Panc1 (cell line): ENCODE measurements around the gene HPGDS. TPM values are rescaled to one million over a fixed set of nuclear protein-coding genes. Genes with fewer than 3 reads are reported as not detected.

ENCODE experiments used
- ATAC-seq: fragments of 200-7000 bp; cut with Tn5 transposase; 2 replicates; pipeline ENCODE4 v1.9.1; 2020; ENCODE audit warnings: mild to moderate bottlenecking, moderate library complexity
- BruUV-seq: library from RNA; stranded (reverse); fragments of 400-500 nt; replicated peaks from 2 replicates; lab custom pipeline; 2021; lab: Mats Ljungman, UMichigan
- CTCF ChIA-PET: fragments of 300-600 bp; sonication (Branson Sonifier 250); formaldehyde crosslinking; loops from one replicate; lab custom pipeline; 2022; ENCODE audit warnings: antibody characterized with exemption; lab: Charles Lee
- POLR2A ChIA-PET: fragments of 300-600 bp; sonication (Branson Sonifier 250); formaldehyde crosslinking; loops from one replicate; lab custom pipeline; 2022; ENCODE audit warnings: antibody characterized with exemption; lab: Charles Lee
- DNase-seq: peaks from one replicate; pipeline ENCODE4 v3.0.0-alpha.2; 2010; ENCODE audit warnings: low read depth, low spot score
- H3K27ac ChIP-seq: 2 replicates; pipeline ENCODE4 v1.5.1; 2011; ENCODE audit warnings: mild to moderate bottlenecking, low read length, inconsistent platforms
- H3K27me3 ChIP-seq: fragments of 200-500 bp; sonication (Bioruptor generic); 2 replicates; pipeline ENCODE4 v1.6.0; 2014; ENCODE audit warnings: low read length, inconsistent platforms; ENCODE audit not compliant: control insufficient read depth, insufficient read depth
- H3K36me3 ChIP-seq: fragments of 200-500 bp; sonication (Bioruptor generic); 2 replicates; pipeline ENCODE4 v1.5.1; 2014; ENCODE audit warnings: inconsistent platforms, mild to moderate bottlenecking, low read length, moderate library complexity; ENCODE audit not compliant: control insufficient read depth, insufficient read depth
- H3K4me1 ChIP-seq: 2 replicates; pipeline ENCODE4 v1.5.1; 2011; ENCODE audit warnings: inconsistent platforms, mild to moderate bottlenecking, low read length, moderate library complexity; ENCODE audit not compliant: control insufficient read depth, insufficient read depth
- H3K4me3 ChIP-seq, 2 experiments: 2 replicates each; pipeline ENCODE4 v1.5.1; 2011 to 2012; ENCODE audit warnings: low read depth in 2 of 2, low read length in 2 of 2, mild to moderate bottlenecking in 2 of 2, inconsistent platforms in 1 of 2, moderate library complexity in 1 of 2
- H3K9me3 ChIP-seq: fragments of 200-500 bp; sonication (Bioruptor generic); 2 replicates; pipeline ENCODE4 v1.5.1; 2014; ENCODE audit warnings: low read depth, mild to moderate bottlenecking, inconsistent platforms, low read length, moderate library complexity; ENCODE audit not compliant: control insufficient read depth, insufficient read depth
- CTCF ChIP-seq: fragments of 450-650 bp; IDR thresholded peaks from 2 replicates; pipeline ENCODE4 v1.5.1; 2017; ENCODE audit warnings: mild to moderate bottlenecking
- POLR2AphosphoS5 ChIP-seq: IDR thresholded peaks from 2 replicates; pipeline ENCODE4 v1.6.1; 2012; ENCODE audit warnings: mild to moderate bottlenecking, low read depth, low read length, moderate library complexity
- REST ChIP-seq, 2 experiments: IDR thresholded peaks; 2 replicates each; pipeline ENCODE4 v1.6.1; 2011 to 2012; ENCODE audit warnings: low read depth in 2 of 2, control low read depth in 1 of 2, low read length in 1 of 2, mild to moderate bottlenecking in 1 of 2, moderate library complexity in 1 of 2; ENCODE audit not compliant: insufficient read depth in 1 of 2
- SIN3A ChIP-seq: IDR thresholded peaks from 2 replicates; pipeline ENCODE4 v1.6.1; 2012; ENCODE audit warnings: low read depth, mild to moderate bottlenecking, low read length, moderate library complexity, borderline replicate concordance; ENCODE audit not compliant: insufficient read depth
- TCF7L2 ChIP-seq: IDR thresholded peaks from 2 replicates; pipeline ENCODE4 v1.6.1; 2011; ENCODE audit warnings: mild to moderate bottlenecking, low read depth, low read length, inconsistent platforms
- in situ Hi-C: cut with HindIII; loops from 2 replicates; pipeline ENCODE4 v1.10.0; 2016; ENCODE audit warnings: low sequenced_read_pairs, low pct_unique_long_range_greater_than_20kb
- intact Hi-C: fragments of 100-400 bp; cut with micrococcal nuclease; formaldehyde crosslinking; loops from one replicate; pipeline ENCODE4 v1.10.0; 2022; ENCODE audit not compliant: unreplicated experiment
- total RNA-seq: library from RNA; stranded (reverse); gene quantifications from one replicate; pipeline ENCODE4 v1.2.1, GENCODE V29; 2021; ENCODE audit not compliant: unreplicated experiment

HPGDS gene
- total RNA-seq, 1 experiment from 2014 or later = not detected

- ATAC-seq (no peak), DNase-seq (no peak)
- ChIA-PET CTCF (no interaction called here), POLR2A (no interaction called here)
- BruUV-seq = no TSS peak
- H3K27me3 ChIP-seq = no peaks in the 10 kb centered on the region
- no peaks in the 10 kb centered on the region for H3K36me3 ChIP-seq
- H3K27ac ChIP-seq = no peak overlapping the region
- TF ChIP-seq REST (IDR thresholded peaks at IDR 0.05; ENCODE audit: insufficient read depth in 1 of 2, low read depth in 2 of 2, low read length in 1 of 2) = no peak
- no peak for TF ChIP-seq CTCF
- no peak for TF ChIP-seq TCF7L2
- no peak for TF ChIP-seq SIN3A
- no peak for TF ChIP-seq POLR2AphosphoS5
- intact Hi-C loops = no loop called here
- in situ Hi-C loops = no loop called here
- H3K4me1 ChIP-seq = no peaks in the 10 kb centered on the region
- H3K9me3 ChIP-seq = no peaks in the 10 kb centered on the region
- H3K4me3 ChIP-seq = no peak overlapping the region
These were observed 6.3 kb downstream of the HPGDS start for GRCh38 chr4:94336303-94336702.

- Histone ChIP-seq H3K27me3 (no peaks in the 10 kb centered on the region), H3K9me3 (no peaks in the 10 kb centered on the region), H3K4me1 (no peaks in the 10 kb centered on the region), H3K27ac (no peak overlapping the region), H3K4me3 (no peak overlapping the region), H3K36me3 (no peaks in the 10 kb centered on the region)
- BruUV-seq = no TSS peak
- DNase-seq (no peak), ATAC-seq (no peak)
- intact Hi-C loops (no loop called here), in situ Hi-C loops (no loop called here)
- CTCF ChIA-PET = no interaction called here
- TF ChIP-seq TCF7L2 (no peak), POLR2AphosphoS5 (no peak), REST (IDR thresholded peaks at IDR 0.05; ENCODE audit: insufficient read depth in 1 of 2, low read depth in 2 of 2, low read length in 1 of 2) (no peak), SIN3A (no peak), CTCF (no peak)
- POLR2A ChIA-PET = no interaction called here
These were observed 7.7 kb downstream of the HPGDS start for GRCh38 chr4:94334962-94335361.
